Measurements from ENCODE around the gene MB. TPM values are rescaled to one million over a fixed set of nuclear protein-coding genes. Genes with fewer than 3 reads are reported as not detected.

Gene MB
- total RNA-seq, 2 donors from 2014 or later, result 1.3 TPM; not detected in 1

DNA sequence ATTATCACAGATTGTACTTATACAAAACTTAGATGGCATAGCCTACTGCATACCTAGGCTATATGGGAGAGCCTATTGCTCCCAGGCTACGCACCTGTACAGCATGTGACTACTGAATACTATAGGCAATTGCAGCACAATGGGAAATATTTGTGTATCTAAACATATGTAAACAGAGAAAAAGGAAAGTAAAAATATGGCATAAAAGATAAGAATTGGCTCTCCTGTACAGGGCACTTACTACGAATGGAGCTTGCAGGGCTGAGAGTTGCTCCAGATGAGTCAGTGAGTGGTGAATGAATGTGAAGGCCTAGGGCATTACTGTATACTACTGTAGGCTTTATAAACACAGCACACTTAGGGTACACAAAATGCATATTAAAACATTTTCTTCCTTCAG is 44.3 kb upstream of the MB start:
- H3K9me3 ChIP-seq, result no peaks in the 10 kb centered on the region
- WGBS, 2 donors, result 70 to 72% methylated on average over 2 of the region's 2 CpGs
- no peak overlapping the region for H3K4me3 ChIP-seq
- H3K27ac ChIP-seq, result no peak overlapping the region
- intact Hi-C loops (cut with DNase I), result no loop called here
- ATAC-seq, result no peak
- DNase-seq, result no peak
- no peaks in the 10 kb centered on the region for H3K27me3 ChIP-seq
- no peaks in the 10 kb centered on the region for H3K4me1 ChIP-seq
- TF ChIP-seq POLR2A (IDR thresholded peaks at IDR 0.05), result no peak
- no peak for TF ChIP-seq CTCF (IDR thresholded peaks at IDR 0.05)
- peaks cover 0 to 7% of the 10 kb centered on the region in 2 donors for H3K36me3 ChIP-seq (replicated peaks in 1 of 2; ENCODE audit: insufficient read depth in 1 of 2, low read depth in 2 of 2)

DNA sequence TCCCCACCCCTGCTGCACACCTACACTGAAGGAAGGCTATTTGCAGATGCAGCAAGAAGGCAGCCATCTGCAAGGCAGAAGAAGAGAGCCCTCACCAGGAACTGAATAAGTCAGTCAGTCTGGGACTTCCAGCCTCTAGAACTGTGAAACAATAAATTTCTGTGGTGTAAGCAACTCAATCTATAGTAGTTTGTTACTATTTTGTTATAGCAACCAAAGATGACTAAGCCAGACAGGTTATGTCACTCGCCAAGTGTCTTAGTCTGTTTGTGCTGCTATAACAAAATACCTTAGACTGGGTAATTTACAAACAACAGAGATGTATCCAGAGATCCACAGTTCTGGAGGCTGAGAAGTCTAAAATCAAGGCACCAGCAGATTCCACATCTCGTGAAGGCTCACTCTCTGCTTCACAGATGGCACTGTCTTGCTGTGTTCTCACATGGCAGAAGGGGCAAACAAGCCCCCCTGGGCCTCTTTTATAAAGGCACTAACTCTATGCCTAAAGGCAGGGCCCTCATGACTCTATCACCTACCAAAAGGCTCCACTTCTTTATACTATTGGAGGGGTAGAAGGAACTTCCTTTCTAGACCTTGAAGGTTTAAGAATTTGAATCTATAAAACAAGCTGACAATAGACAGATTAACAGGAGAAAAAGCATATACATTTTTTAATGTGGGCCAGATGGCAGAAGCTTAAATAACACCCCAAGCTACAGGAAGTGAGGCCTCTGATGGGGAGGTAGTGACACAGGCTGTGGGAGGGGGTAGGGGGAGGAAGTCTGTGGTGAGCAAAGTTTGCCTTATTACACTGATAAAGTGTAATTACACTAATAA is 43.4 kb upstream of the MB start:
- TF ChIP-seq CTCF (IDR thresholded peaks at IDR 0.05), result no peak
- TF ChIP-seq POLR2A (IDR thresholded peaks at IDR 0.05), result no peak
- WGBS, 2 donors, result 77 to 98% methylated on average over 2 of the region's 2 CpGs
- H3K4me3 ChIP-seq, result no peak overlapping the region
- no peaks in the 10 kb centered on the region for H3K27me3 ChIP-seq
- intact Hi-C loops (cut with DNase I), result no loop called here
- no peaks in the 10 kb centered on the region for H3K4me1 ChIP-seq
- peaks cover 0 to 7% of the 10 kb centered on the region in 2 donors for H3K36me3 ChIP-seq (replicated peaks in 1 of 2; ENCODE audit: insufficient read depth in 1 of 2, low read depth in 2 of 2)
- DNase-seq (no peak), ATAC-seq (no peak)
- no peak overlapping the region for H3K27ac ChIP-seq
- no peaks in the 10 kb centered on the region for H3K9me3 ChIP-seq

DNA sequence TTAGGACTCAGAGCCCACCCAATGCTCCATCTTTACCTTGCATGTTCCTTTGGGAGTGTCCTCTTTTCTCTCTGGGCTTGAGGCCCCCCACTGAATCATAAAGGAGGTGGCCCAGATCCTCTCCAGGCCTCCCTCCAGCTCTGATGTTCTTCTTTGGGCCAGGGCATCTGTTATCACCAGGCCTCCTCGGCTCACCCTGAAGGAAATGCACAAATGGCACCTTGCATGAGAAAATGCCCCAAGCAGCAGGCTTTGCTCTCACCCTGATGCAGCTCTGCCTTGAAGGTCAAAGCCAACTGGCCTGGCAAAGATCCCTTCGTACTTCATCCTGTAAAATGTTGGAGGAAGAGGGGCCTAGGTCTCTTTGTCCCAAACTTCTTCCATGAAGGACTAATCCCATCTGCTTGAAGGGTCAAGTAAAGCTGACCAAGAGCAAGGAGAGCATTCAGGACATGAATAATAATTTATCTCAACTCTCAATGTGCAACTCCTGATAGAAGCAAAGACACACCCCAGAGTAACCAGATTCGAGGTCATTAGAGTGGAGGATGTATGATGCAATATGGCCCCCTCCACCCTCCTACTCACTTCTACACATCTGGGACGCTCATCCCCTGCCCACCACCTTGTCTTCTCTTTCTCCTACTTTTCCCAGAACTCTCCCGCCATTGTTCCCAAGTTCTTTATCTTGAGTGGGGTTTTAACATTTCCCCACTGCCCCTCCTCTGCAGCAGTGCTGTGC is 40.6 kb upstream of the MB start:
- ATAC-seq, result no peak
- peaks cover 0 to 7% of the 10 kb centered on the region in 2 donors for H3K36me3 ChIP-seq (replicated peaks in 1 of 2; ENCODE audit: insufficient read depth in 1 of 2, low read depth in 2 of 2)
- 61 to 69% methylated on average over 5 of the region's 5 CpGs for WGBS, 2 donors

DNA sequence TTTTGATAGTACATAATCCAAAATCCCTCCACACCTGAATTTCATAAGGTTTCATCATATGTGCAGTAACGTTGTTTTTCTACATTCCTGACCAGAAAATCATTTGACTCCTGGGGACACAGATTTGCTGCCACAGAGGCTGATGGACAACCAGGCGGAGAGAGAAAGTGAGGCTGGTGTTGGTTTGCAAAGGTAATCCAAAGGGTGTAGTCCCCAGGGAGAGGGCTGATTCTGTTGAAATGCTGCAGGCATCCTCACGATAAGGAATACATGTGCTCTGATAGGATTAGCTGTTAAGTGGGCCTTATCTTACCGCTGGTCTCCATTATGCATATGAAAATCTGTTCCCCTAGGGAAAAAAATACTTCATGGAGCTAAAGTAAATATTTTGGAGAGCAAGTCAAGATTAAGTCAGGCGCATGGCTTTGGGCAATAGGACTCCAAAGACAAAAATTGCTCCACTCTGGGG is 39.2 kb upstream of the MB start:
- peaks cover 0 to 7% of the 10 kb centered on the region in 2 donors for H3K36me3 ChIP-seq (replicated peaks in 1 of 2; ENCODE audit: insufficient read depth in 1 of 2, low read depth in 2 of 2)
- H3K4me1 ChIP-seq, result no peaks in the 10 kb centered on the region
- 75 to 84% methylated on average over 5 of the region's 5 CpGs for WGBS, 2 donors
- DNase-seq (no peak), ATAC-seq (no peak)
- H3K27me3 ChIP-seq, result no peaks in the 10 kb centered on the region
- intact Hi-C loops (cut with DNase I), result no loop called here
- TF ChIP-seq CTCF (IDR thresholded peaks at IDR 0.05) (no peak), POLR2A (IDR thresholded peaks at IDR 0.05) (no peak)
- no peaks in the 10 kb centered on the region for H3K9me3 ChIP-seq
- H3K27ac ChIP-seq, result no peak overlapping the region
- H3K4me3 ChIP-seq, result no peak overlapping the region

More for the DNA sequence above, 40.6 kb upstream of the MB start:
- Histone ChIP-seq H3K4me1 (no peaks in the 10 kb centered on the region), H3K9me3 (no peaks in the 10 kb centered on the region), H3K27ac (no peak overlapping the region), H3K27me3 (no peaks in the 10 kb centered on the region), H3K4me3 (no peak overlapping the region)
- intact Hi-C loops (cut with DNase I), result no loop called here
- TF ChIP-seq POLR2A (IDR thresholded peaks at IDR 0.05), result no peak
- no peak for TF ChIP-seq CTCF (IDR thresholded peaks at IDR 0.05)
- DNase-seq, result no peak
